SU-DHL-6 (cell line): ENCODE data around the gene PLB1.
"Not testable (repeated sequence)": the region's sequence is repeated elsewhere in the genome, so short reads cannot be mapped to it uniquely, and the experiment has no call there.

ENCODE experiments used
- H2AFZ ChIP-seq: fragments of 200-600 bp; sonication (generic); 2 replicates; pipeline ENCODE4 v1.6.1; 2014; ENCODE audit warnings: low read depth, mild to moderate bottlenecking, moderate library complexity, mixed read lengths, antibody characterized with exemption, low read length; ENCODE audit not compliant: severe bottlenecking
- H3F3A ChIP-seq: fragments of 200-600 bp; shearing (Covaris generic); 2 replicates; pipeline ENCODE4 v1.6.0; 2016; ENCODE audit warnings: antibody characterized with exemption, mild to moderate bottlenecking; ENCODE audit not compliant: insufficient read depth
- H3K27ac ChIP-seq: fragments of 200-600 bp; sonication (generic); 2 replicates; pipeline ENCODE4 v1.5.1; 2016; ENCODE audit warnings: low read depth, mild to moderate bottlenecking, low read length, moderate library complexity, mixed read lengths
- H3K27me3 ChIP-seq: fragments of 200-600 bp; sonication (generic), shearing (Covaris generic); 2 replicates; pipeline ENCODE4 v1.6.0; 2014; ENCODE audit warnings: mild to moderate bottlenecking, low read length
- H3K36me3 ChIP-seq: fragments of 200-600 bp; sonication (generic); 2 replicates; pipeline ENCODE4 v1.6.1; 2014; ENCODE audit warnings: mild to moderate bottlenecking, low read length, mixed read lengths
- H3K4me2 ChIP-seq: fragments of 300-600, 200-600 bp; shearing (Covaris generic), sonication (generic); 2 replicates; pipeline ENCODE4 v1.6.0; 2014; ENCODE audit warnings: low read length, low read depth, mild to moderate bottlenecking; ENCODE audit not compliant: poor library complexity, severe bottlenecking
- H3K4me3 ChIP-seq: fragments of 200-600 bp; sonication (generic); 2 replicates; pipeline ENCODE4 v1.5.1; 2014; ENCODE audit warnings: antibody characterized with exemption, low read length, mild to moderate bottlenecking, mixed read lengths; ENCODE audit not compliant: insufficient read depth, poor library complexity, severe bottlenecking
- H3K79me2 ChIP-seq: fragments of 200-600 bp; sonication (generic); 2 replicates; pipeline ENCODE4 v1.6.1; 2014; ENCODE audit warnings: mild to moderate bottlenecking, low read length, moderate library complexity; ENCODE audit not compliant: insufficient read depth
- H3K9ac ChIP-seq: fragments of 200-600 bp; sonication (generic); 2 replicates; pipeline ENCODE4 v1.7.0; 2014; ENCODE audit warnings: mild to moderate bottlenecking, low read length
- H3K9me2 ChIP-seq: fragments of 200-600 bp; sonication (generic); replicated peaks from 2 replicates; pipeline ENCODE4 v1.6.1; 2014; ENCODE audit warnings: low read length; ENCODE audit not compliant: insufficient read depth
- H3K9me3 ChIP-seq: fragments of 200-600 bp; sonication (generic); 2 replicates; pipeline ENCODE4 v1.6.1; 2014; ENCODE audit warnings: low read length, mixed read lengths; ENCODE audit not compliant: insufficient read depth
- H4K20me1 ChIP-seq: fragments of 200-600 bp; sonication (generic); 2 replicates; pipeline ENCODE4 v1.6.1; 2014; ENCODE audit warnings: low read depth, mild to moderate bottlenecking, antibody characterized with exemption, low read length, moderate library complexity, mixed read lengths
- CTCF ChIP-seq: fragments of 200-600 bp; sonication (generic); IDR thresholded peaks from one replicate; pipeline ENCODE4 v1.5.1; 2017; ENCODE audit warnings: antibody characterized with exemption, mild to moderate bottlenecking, low read length, moderate library complexity; ENCODE audit not compliant: insufficient read depth, poor library complexity, severe bottlenecking
- EZH2phosphoT487 ChIP-seq: fragments of 200-600 bp; sonication (generic), shearing (Covaris generic); conservative IDR thresholded peaks from 2 replicates; pipeline ENCODE4 v1.6.1; 2018; ENCODE audit warnings: mild to moderate bottlenecking, antibody characterized with exemption, low read length, moderate library complexity, mixed read lengths

Gene PLB1

GRCh38 chr2:28665041-28665704 lies 169.3 kb downstream of the PLB1 start:
- Histone ChIP-seq H3K79me2 (no peaks in the 10 kb centered on the region), H3K36me3 (no peaks in the 10 kb centered on the region), H3K9ac (no peak overlapping the region), H2AFZ (no peak overlapping the region), H4K20me1 (no peaks in the 10 kb centered on the region), H3K9me2 (no peaks in the 10 kb centered on the region), H3K4me3 (no peak overlapping the region), H3F3A (no peaks in the 10 kb centered on the region), H3K27ac (no peak overlapping the region), H3K4me2 (no peak overlapping the region), H3K9me3 (no peaks in the 10 kb centered on the region), H3K27me3 (no peaks in the 10 kb centered on the region)
- TF ChIP-seq EZH2phosphoT487 (no peak), CTCF (no peak)

- H3K9me2 ChIP-seq, H3K9me3 ChIP-seq, H3K4me2 ChIP-seq, H3K27ac ChIP-seq, H2AFZ ChIP-seq, H3K27me3 ChIP-seq, H3K9ac ChIP-seq, H4K20me1 ChIP-seq, H3F3A ChIP-seq, H3K4me3 ChIP-seq, H3K79me2 ChIP-seq, H3K36me3 ChIP-seq: not testable (repeated sequence)
Observed at GRCh38 chr2:28665811-28666377, 170.0 kb downstream of the PLB1 start.

GRCh38 chr2:28666496-28667184 lies 170.8 kb downstream of the PLB1 start:
- TF ChIP-seq EZH2phosphoT487 (no peak), CTCF (no peak)
- no peaks in the 10 kb centered on the region for H3K27me3 ChIP-seq
- H3K9me2 ChIP-seq = no peaks in the 10 kb centered on the region
- no peak overlapping the region for H3K9ac ChIP-seq
- H3K79me2 ChIP-seq = no peaks in the 10 kb centered on the region
- H4K20me1 ChIP-seq = no peaks in the 10 kb centered on the region
- H3K9me3 ChIP-seq = no peaks in the 10 kb centered on the region
- no peaks in the 10 kb centered on the region for H3K36me3 ChIP-seq
- H3K4me3 ChIP-seq = no peak overlapping the region
- H2AFZ ChIP-seq = no peak overlapping the region
- H3K27ac ChIP-seq = no peak overlapping the region
- H3F3A ChIP-seq = no peaks in the 10 kb centered on the region
- no peak overlapping the region for H3K4me2 ChIP-seq

GRCh38 chr2:28667261-28667660 lies 171.4 kb downstream of the PLB1 start:
- H3K9ac ChIP-seq = no peak overlapping the region
- H3K79me2 ChIP-seq = no peaks in the 10 kb centered on the region
- no peak overlapping the region for H3K4me3 ChIP-seq
- H3K27me3 ChIP-seq = no peaks in the 10 kb centered on the region
- H2AFZ ChIP-seq = no peak overlapping the region
- no peaks in the 10 kb centered on the region for H3K36me3 ChIP-seq
- H3K9me2 ChIP-seq = no peaks in the 10 kb centered on the region
- no peak for TF ChIP-seq CTCF
- TF ChIP-seq EZH2phosphoT487 = no peak
- no peak overlapping the region for H3K4me2 ChIP-seq
- no peaks in the 10 kb centered on the region for H3F3A ChIP-seq
- no peaks in the 10 kb centered on the region for H4K20me1 ChIP-seq
- H3K27ac ChIP-seq = no peak overlapping the region
- H3K9me3 ChIP-seq = no peaks in the 10 kb centered on the region
